WTC11 (cell line): ENCODE measurements around the gene PSKH1.

ENCODE experiments used
- ATF1 ChIP-seq: sonication (generic); formaldehyde crosslinking; IDR thresholded peaks from 2 replicates; pipeline ENCODE4 v1.8.1; 2023; ENCODE audit warnings: mild to moderate bottlenecking, moderate library complexity, missing genetic modification reagents
- TF ChIP-seq, protein P1 (sequence below): fragments of 250-450 bp; sonication (Bioruptor Pico); IDR thresholded peaks from 2 replicates; pipeline ENCODE4 v1.9.0; 2021; ENCODE audit warnings: mild to moderate bottlenecking

DNA sequence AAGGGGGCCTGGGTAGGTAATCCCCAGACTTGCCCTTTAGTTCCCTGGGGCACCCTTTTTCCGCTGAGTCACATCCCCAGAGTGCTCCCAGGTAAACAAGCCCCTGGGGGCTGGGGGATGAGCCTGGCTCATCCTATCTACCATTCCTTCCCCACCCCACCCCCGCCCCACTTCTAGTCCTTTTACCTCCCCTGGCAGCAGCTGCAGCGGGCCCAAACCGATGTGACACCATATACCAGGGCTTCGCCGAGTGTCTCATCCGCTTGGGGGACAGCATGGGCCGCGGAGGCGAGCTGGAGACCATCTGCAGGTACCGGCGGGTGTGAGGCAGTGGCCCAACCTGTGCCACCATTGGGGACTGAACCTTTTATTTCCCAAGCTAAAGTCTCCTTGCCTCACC lies 7.5 kb upstream of the PSKH1 start:
- no peak for TF ChIP-seq ATF1 (CRISPR knock-in tag)
- TF ChIP-seq, protein P1, sequence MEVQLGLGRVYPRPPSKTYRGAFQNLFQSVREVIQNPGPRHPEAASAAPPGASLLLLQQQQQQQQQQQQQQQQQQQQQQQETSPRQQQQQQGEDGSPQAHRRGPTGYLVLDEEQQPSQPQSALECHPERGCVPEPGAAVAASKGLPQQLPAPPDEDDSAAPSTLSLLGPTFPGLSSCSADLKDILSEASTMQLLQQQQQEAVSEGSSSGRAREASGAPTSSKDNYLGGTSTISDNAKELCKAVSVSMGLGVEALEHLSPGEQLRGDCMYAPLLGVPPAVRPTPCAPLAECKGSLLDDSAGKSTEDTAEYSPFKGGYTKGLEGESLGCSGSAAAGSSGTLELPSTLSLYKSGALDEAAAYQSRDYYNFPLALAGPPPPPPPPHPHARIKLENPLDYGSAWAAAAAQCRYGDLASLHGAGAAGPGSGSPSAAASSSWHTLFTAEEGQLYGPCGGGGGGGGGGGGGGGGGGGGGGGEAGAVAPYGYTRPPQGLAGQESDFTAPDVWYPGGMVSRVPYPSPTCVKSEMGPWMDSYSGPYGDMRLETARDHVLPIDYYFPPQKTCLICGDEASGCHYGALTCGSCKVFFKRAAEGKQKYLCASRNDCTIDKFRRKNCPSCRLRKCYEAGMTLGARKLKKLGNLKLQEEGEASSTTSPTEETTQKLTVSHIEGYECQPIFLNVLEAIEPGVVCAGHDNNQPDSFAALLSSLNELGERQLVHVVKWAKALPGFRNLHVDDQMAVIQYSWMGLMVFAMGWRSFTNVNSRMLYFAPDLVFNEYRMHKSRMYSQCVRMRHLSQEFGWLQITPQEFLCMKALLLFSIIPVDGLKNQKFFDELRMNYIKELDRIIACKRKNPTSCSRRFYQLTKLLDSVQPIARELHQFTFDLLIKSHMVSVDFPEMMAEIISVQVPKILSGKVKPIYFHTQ (CRISPR knock-in tag) = no peak
